ENCODE results near the gene GLS.

- TF ChIP-seq CTCF (IDR thresholded peaks at IDR 0.05; ENCODE audit: low read depth, low read length) = no peak
- no peak for TF ChIP-seq EZH2phosphoT487 (IDR thresholded peaks at IDR 0.05; ENCODE audit: low read depth)
These were observed 133.0 kb downstream of the GLS start for GRCh38 chr2:191013682-191013931.
